DOHH2 (cell line): Measurements from ENCODE around the gene MGME1.

Experiments used
- H3F3A ChIP-seq: fragments of 200-600 bp; sonication (generic), shearing (Covaris generic); 2 replicates; pipeline ENCODE4 v1.6.0; 2016; ENCODE audit warnings: antibody characterized with exemption, mild to moderate bottlenecking; ENCODE audit not compliant: control insufficient read depth, insufficient read depth
- H3K27ac ChIP-seq: fragments of 200-600 bp; sonication (generic); 2 replicates; pipeline ENCODE4 v1.5.1; 2014; ENCODE audit warnings: low read depth, mild to moderate bottlenecking, low read length, moderate library complexity
- H3K27me3 ChIP-seq: fragments of 200-600 bp; sonication (generic); 2 replicates; pipeline ENCODE4 v1.6.1; 2014; ENCODE audit warnings: mild to moderate bottlenecking, low read length, mixed read lengths; ENCODE audit not compliant: control insufficient read depth
- H3K36me3 ChIP-seq: fragments of 200-600 bp; sonication (generic); 2 replicates; pipeline ENCODE4 v1.6.1; 2014; ENCODE audit warnings: mild to moderate bottlenecking, low read length, moderate library complexity, mixed read lengths; ENCODE audit not compliant: control insufficient read depth
- H3K4me1 ChIP-seq: fragments of 200-600 bp; sonication (generic); 2 replicates; pipeline ENCODE4 v1.6.1; 2014; ENCODE audit warnings: mild to moderate bottlenecking, low read length, mixed read lengths; ENCODE audit not compliant: control insufficient read depth
- H3K4me2 ChIP-seq: fragments of 200-600 bp; sonication (generic); 2 replicates; pipeline ENCODE4 v1.6.0; 2014; ENCODE audit warnings: mild to moderate bottlenecking, low read length, moderate library complexity
- H3K4me3 ChIP-seq: fragments of 200-600 bp; sonication (generic); 2 replicates; pipeline ENCODE4 v1.5.1; 2014; ENCODE audit warnings: mild to moderate bottlenecking, low read length, mixed read lengths
- H3K79me2 ChIP-seq: fragments of 200-600 bp; sonication (generic); 2 replicates; pipeline ENCODE4 v1.6.1; 2014; ENCODE audit warnings: mild to moderate bottlenecking, low read length, mixed read lengths; ENCODE audit not compliant: control insufficient read depth
- H3K9me2 ChIP-seq: fragments of 200-600 bp; sonication (generic); replicated peaks from 2 replicates; pipeline ENCODE4 v1.6.1; 2014; ENCODE audit warnings: mild to moderate bottlenecking, low read length, mixed read lengths; ENCODE audit not compliant: control insufficient read depth
- H3K9me3 ChIP-seq: fragments of 200-600 bp; sonication (generic); 2 replicates; pipeline ENCODE4 v1.6.1; 2014; ENCODE audit warnings: antibody characterized with exemption, low read length, mixed read lengths; ENCODE audit not compliant: control insufficient read depth, insufficient read depth
- H4K20me1 ChIP-seq: fragments of 200-600 bp; sonication (generic); 2 replicates; pipeline ENCODE4 v1.6.0; 2014; ENCODE audit warnings: low read depth, mild to moderate bottlenecking, antibody characterized with exemption, low read length, moderate library complexity; ENCODE audit not compliant: control insufficient read depth, insufficient read depth
- EZH2phosphoT487 ChIP-seq: fragments of 200-600 bp; sonication (generic); IDR thresholded peaks from 2 replicates; pipeline ENCODE4 v1.6.1; 2017; ENCODE audit warnings: borderline replicate concordance, mild to moderate bottlenecking, antibody characterized with exemption, low read length, moderate library complexity, mixed read lengths
- TF ChIP-seq, protein P1 (sequence below): fragments of 200-600 bp; sonication (generic); IDR thresholded peaks from one replicate; pipeline ENCODE4 v1.5.1; 2014; ENCODE audit warnings: antibody characterized with exemption, mild to moderate bottlenecking, low read depth, low read length; ENCODE audit not compliant: poor library complexity, severe bottlenecking

MGME1 gene

DNA sequence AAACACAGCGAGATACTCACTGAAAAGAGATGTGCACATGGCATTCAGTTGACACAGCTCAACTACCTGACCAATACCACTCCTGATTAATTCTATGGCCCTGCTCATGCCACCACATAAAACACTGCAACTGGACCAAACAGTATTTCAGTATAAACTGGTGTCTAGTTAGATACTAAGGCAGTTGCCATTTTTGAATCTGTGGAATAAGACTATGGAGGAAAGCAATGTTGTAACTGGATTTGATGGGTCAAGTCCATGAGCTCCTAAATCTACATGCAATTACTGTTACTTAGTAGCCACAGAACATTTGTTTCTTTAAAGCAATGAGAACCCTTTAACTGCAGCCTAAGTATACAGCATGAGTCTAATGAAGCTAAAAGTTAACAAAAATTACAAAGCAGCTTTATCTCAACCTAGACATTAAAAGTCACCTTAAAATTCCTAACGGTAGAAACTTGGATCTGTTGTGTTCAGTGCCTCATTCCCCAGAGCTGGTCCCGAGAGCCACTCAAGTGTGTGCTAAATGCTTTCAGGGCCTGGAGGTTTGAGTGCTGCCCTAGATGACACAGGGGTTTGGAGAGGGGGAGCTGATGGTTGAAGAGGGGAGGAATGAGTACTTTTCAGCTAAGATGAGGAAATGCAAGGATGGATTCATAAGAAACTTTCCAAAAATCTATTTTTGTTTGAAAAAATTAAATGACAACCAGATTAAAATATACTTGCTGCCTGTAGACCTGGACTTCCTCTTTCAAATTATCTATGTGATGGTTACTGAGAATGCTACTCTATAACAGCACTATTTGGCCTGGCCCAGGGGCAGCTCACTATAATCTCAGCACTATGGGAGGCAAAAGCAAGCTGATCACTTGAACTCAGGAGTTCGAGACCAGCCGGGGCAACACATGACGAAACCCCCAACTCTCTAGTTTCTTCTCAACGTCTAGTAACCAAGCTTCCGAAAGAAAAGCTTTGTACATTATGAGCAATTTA is 15.8 kb upstream of the MGME1 start:
- H3K9me2 ChIP-seq: no peaks in the 10 kb centered on the region
- TF ChIP-seq, protein P1, sequence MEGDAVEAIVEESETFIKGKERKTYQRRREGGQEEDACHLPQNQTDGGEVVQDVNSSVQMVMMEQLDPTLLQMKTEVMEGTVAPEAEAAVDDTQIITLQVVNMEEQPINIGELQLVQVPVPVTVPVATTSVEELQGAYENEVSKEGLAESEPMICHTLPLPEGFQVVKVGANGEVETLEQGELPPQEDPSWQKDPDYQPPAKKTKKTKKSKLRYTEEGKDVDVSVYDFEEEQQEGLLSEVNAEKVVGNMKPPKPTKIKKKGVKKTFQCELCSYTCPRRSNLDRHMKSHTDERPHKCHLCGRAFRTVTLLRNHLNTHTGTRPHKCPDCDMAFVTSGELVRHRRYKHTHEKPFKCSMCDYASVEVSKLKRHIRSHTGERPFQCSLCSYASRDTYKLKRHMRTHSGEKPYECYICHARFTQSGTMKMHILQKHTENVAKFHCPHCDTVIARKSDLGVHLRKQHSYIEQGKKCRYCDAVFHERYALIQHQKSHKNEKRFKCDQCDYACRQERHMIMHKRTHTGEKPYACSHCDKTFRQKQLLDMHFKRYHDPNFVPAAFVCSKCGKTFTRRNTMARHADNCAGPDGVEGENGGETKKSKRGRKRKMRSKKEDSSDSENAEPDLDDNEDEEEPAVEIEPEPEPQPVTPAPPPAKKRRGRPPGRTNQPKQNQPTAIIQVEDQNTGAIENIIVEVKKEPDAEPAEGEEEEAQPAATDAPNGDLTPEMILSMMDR: no peak
- no peak for TF ChIP-seq EZH2phosphoT487
- peak overlapping the region; percentile 33 for H3K4me3 ChIP-seq
- peaks cover 100% of the 10 kb centered on the region for H3K79me2 ChIP-seq
- H3K4me1 ChIP-seq: peaks cover 100% of the 10 kb centered on the region
- peaks cover 88% of the 10 kb centered on the region for H3F3A ChIP-seq
- no peaks in the 10 kb centered on the region for H3K9me3 ChIP-seq
- peak overlapping the region; percentile 74 for H3K4me2 ChIP-seq
- H3K36me3 ChIP-seq: peaks cover 99% of the 10 kb centered on the region
- H3K27me3 ChIP-seq: no peaks in the 10 kb centered on the region
- peak overlapping the region; percentile 86 for H3K27ac ChIP-seq
- peaks cover 69% of the 10 kb centered on the region for H4K20me1 ChIP-seq

DNA sequence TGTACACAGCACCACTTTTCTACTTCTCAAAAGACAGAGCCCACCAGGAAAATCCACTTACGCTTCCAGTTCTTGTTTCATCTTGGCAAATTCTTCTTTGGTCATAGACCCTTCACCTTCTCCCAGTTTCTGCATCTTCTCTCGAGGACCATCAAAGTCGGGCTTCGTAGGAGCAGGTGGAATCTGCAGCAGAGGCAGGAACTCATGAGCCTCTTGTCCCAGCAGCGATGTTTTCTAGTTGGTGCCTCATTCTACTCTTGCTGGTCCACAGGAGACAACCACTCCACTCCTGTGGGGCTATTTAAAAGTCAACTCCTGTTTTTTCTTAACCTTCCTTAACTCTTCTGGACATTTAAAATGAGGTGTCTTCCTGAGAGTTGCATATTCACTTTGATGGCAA is 14.9 kb upstream of the MGME1 start:
- no peaks in the 10 kb centered on the region for H3K9me3 ChIP-seq
- H3F3A ChIP-seq: peaks cover 88% of the 10 kb centered on the region
- peak overlapping the region; percentile 33 for H3K4me3 ChIP-seq
- no peaks in the 10 kb centered on the region for H3K27me3 ChIP-seq
- H4K20me1 ChIP-seq: peaks cover 72% of the 10 kb centered on the region
- peaks cover 99% of the 10 kb centered on the region for H3K36me3 ChIP-seq
- peak overlapping the region; percentile 86 for H3K27ac ChIP-seq
- peaks cover 100% of the 10 kb centered on the region for H3K4me1 ChIP-seq
- H3K79me2 ChIP-seq: peaks cover 100% of the 10 kb centered on the region
- peak overlapping the region; percentile 74 for H3K4me2 ChIP-seq
- TF ChIP-seq, protein P1: no peak
- no peak for TF ChIP-seq EZH2phosphoT487
- H3K9me2 ChIP-seq: no peaks in the 10 kb centered on the region

DNA sequence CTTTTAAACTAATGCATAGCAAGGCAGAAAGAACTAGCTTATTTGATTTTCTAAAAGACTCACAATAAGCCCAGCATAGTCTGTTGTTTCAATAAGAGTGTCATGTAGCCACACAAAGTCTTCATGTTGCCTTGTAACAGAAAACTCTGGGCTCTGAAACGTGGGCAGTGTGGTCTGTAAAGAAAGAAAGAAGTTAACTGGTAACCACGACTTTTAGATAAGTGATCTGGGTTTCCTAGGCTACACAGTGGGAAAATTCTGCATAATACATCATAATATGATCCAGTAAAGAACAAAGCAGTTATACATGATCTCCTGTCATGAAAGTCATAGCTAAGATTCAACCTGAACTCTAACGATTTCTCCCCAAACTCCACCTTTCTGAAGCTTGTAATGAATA is 13.5 kb upstream of the MGME1 start:
- no peaks in the 10 kb centered on the region for H3K9me2 ChIP-seq
- peaks cover 99% of the 10 kb centered on the region for H3K36me3 ChIP-seq
- H3K27ac ChIP-seq: peak overlapping the region; percentile 86
- no peaks in the 10 kb centered on the region for H3K27me3 ChIP-seq
- H3F3A ChIP-seq: peaks cover 88% of the 10 kb centered on the region
- peaks cover 100% of the 10 kb centered on the region for H3K4me1 ChIP-seq
- H3K79me2 ChIP-seq: peaks cover 100% of the 10 kb centered on the region
- H3K4me2 ChIP-seq: peak overlapping the region; percentile 74
- peaks cover 78% of the 10 kb centered on the region for H4K20me1 ChIP-seq
- peak overlapping the region; percentile 62 for H3K4me3 ChIP-seq
- TF ChIP-seq, protein P1: no peak
- TF ChIP-seq EZH2phosphoT487: no peak
- H3K9me3 ChIP-seq: no peaks in the 10 kb centered on the region
